Adrenal gland (tissue), 12 donors: Measurements from ENCODE around the gene VGLL4. TPM values are rescaled to one million over a fixed set of nuclear protein-coding genes. Genes with fewer than 3 reads are reported as not detected.
A peak's percentile ranks its signal among the peaks of the same experiment; 100 is the strongest.

Source experiments
- DNase-seq, 7 donors: peaks; one replicate each; pipeline ENCODE4 v3.0.0-alpha.2; 2019 to 2020
- H3K27ac ChIP-seq, 5 donors: fragments of 200-600 bp; sonication (generic) in 4 of 5; 1 replicate in 3 of 5; 2 replicates in 2 of 5; pipeline versions ENCODE4 v1.5.1 to v1.8.0; 2016 to 2020; ENCODE audit warnings: mild to moderate bottlenecking in 1 of 5
- H3K27me3 ChIP-seq: fragments of 200-600 bp; 2 replicates; pipeline ENCODE4 v1.8.0; 2021
- H3K36me3 ChIP-seq, 2 donors: fragments of 200-600 bp; replicated peaks in 1 of 2; 1 replicate in 1 of 2; 2 replicates in 1 of 2; pipeline versions ENCODE4 v1.5.1 to v1.8.0; 2018 to 2022
- H3K4me1 ChIP-seq, 2 donors: fragments of 200-600 bp; replicated peaks in 1 of 2; 1 replicate in 1 of 2; 2 replicates in 1 of 2; pipeline versions ENCODE4 v1.5.1 to v1.8.0; 2018 to 2021
- H3K4me3 ChIP-seq, 4 donors: fragments of 200-600 bp; sonication (generic) in 3 of 4; one replicate each; pipeline ENCODE4 v1.5.1; 2016 to 2018
- H3K9me3 ChIP-seq, 3 donors: fragments of 200-600 bp; sonication (generic) in 1 of 3; replicated peaks in 1 of 3; 1 replicate in 2 of 3; 2 replicates in 1 of 3; pipeline versions ENCODE4 v1.5.1 to v1.8.0; 2016 to 2021
- CTCF ChIP-seq, 6 experiments: fragments of 450-650 bp in 4 of 6; fragments of 200-600 bp in 2 of 6; sonication (generic) in 1 of 6; IDR thresholded peaks; 1 replicate in 5 of 6; 2 replicates in 1 of 6; pipeline versions ENCODE4 v1.5.1 to v1.8.0; 2016 to 2021; ENCODE audit warnings: antibody characterized with exemption in 6 of 6, mild to moderate bottlenecking in 2 of 6, moderate library complexity in 1 of 6
- POLR2A ChIP-seq, 2 donors: fragments of 450-650 bp; IDR thresholded peaks; one replicate each; pipeline ENCODE4 v1.6.1; 2017; ENCODE audit warnings: antibody characterized with exemption in 2 of 2, mild to moderate bottlenecking in 2 of 2, moderate library complexity in 1 of 2
- WGBS, 4 donors: extraction: QIAGEN DNeasy Blood & Tissue Kit in 2 of 4; methylation state at CpG; one replicate each; pipeline versions ENCODE4 v1.1.5 to v1.1.7; 2013 to 2017; 5-methylcytosine and 5-hydroxymethylcytosine counted together
- intact Hi-C, 2 donors: fragments of 100-400 bp; cut with DNase I; formaldehyde crosslinking; loops; one replicate each; pipeline versions ENCODE4 v1.14.1 to v1.15.0; 2022 to 2023
- polyA plus RNA-seq, 3 donors: library from polyadenylated mRNA; stranded (reverse); fragments of 200-250 nt in 2 of 3; fragments of 350-450 nt in 1 of 3; fragmentation: Illumina TruSeq in 1 of 3; extraction: RNeasy Lipid Tissue Mini Kit (QIAGEN cat#74804) in 1 of 3; gene quantifications; one replicate each; pipeline ENCODE4 v1.2.3, GENCODE V29; 2013 to 2014
- total RNA-seq, 9 donors: library from RNA; depleted of rRNA in 4 of 9; stranded (reverse); fragments of >200 nt in 4 of 9; fragments of 120-200 nt in 1 of 9; fragmentation: NEBNext Ultra II Directional in 1 of 9; extraction: Animal tissue kit (Norgen Biotek cat#: 25700) in 1 of 9; gene quantifications; one replicate each; pipeline versions ENCODE4 v1.1.0 to v1.2.4, GENCODE V29; 2013 to 2023
- donor health status: healthy with polysubstance abuse.
- donor health status: Bipolar disorder and iron deficiency.
- donor health status: DM: yes; HTN: yes; CAD: no.
- donor health status: DM: no; HTN: no; CAD: no.
- donor health status: DM: no; HTN: no; CAD: no.
- donor health status: DM: yes; HTN: yes; CAD: no.

VGLL4 gene
- total and polyA plus RNA-seq, 12 donors = 38.3 to 153 (median 86.4) TPM

- Histone ChIP-seq H3K27me3 (no peaks in the 10 kb centered on the region), H3K4me3 (no peak overlapping the region), H3K9me3 (no peaks in the 10 kb centered on the region), H3K27ac (peak overlapping the region in 1 of 5 donors; percentile 3), H3K36me3 (no peaks in the 10 kb centered on the region), H3K4me1 (peaks cover 25 to 45% of the 10 kb centered on the region in 2 donors)
- no peak for DNase-seq
- no peak for TF ChIP-seq POLR2A (IDR thresholded peaks at IDR 0.05)
- TF ChIP-seq CTCF (IDR thresholded peaks at IDR 0.05) = no peak
- intact Hi-C loops = no loop called here
- 79 to 93% (median 89%) methylated on average over 8 of the region's 8 CpGs for WGBS, 4 donors
Observed at GRCh38 chr3:11613319-11613718, 30.4 kb downstream of the VGLL4 start.

- Histone ChIP-seq H3K4me1 (peaks cover 30 to 51% of the 10 kb centered on the region in 2 donors), H3K36me3 (no peaks in the 10 kb centered on the region), H3K27me3 (no peaks in the 10 kb centered on the region), H3K4me3 (no peak overlapping the region), H3K27ac (peak overlapping the region in 1 of 5 donors; percentile 23), H3K9me3 (no peaks in the 10 kb centered on the region)
- intact Hi-C loops = no loop called here
- no peak for DNase-seq
- 69 to 81% (median 76%) methylated on average over 9 of the region's 9 CpGs for WGBS, 4 donors
- TF ChIP-seq CTCF (IDR thresholded peaks at IDR 0.05) (no peak), POLR2A (IDR thresholded peaks at IDR 0.05) (no peak)
Observed at GRCh38 chr3:11612515-11613188, 31.1 kb downstream of the VGLL4 start.

- no peak for TF ChIP-seq POLR2A (IDR thresholded peaks at IDR 0.05)
- TF ChIP-seq CTCF (IDR thresholded peaks at IDR 0.05) = no peak
- 78 to 87% (median 82%) methylated on average over 8 to 9 of the region's 9 CpGs for WGBS, 4 donors
Observed at GRCh38 chr3:11611341-11611799, 32.3 kb downstream of the VGLL4 start.

GRCh38 chr3:11610700-11611275 is 32.9 kb downstream of the VGLL4 start:
- no peak for DNase-seq
- WGBS, 4 donors = 56 to 68% (median 58%) methylated on average over 8 of the region's 8 CpGs
- Histone ChIP-seq H3K4me3 (no peak overlapping the region), H3K36me3 (no peaks in the 10 kb centered on the region), H3K27me3 (no peaks in the 10 kb centered on the region), H3K4me1 (peaks cover 29 to 62% of the 10 kb centered on the region in 2 donors), H3K27ac (peak overlapping the region in 2 of 5 donors; percentile 2 to 18), H3K9me3 (no peaks in the 10 kb centered on the region)
- intact Hi-C loops = no loop called here
- no peak for TF ChIP-seq CTCF (IDR thresholded peaks at IDR 0.05)
- TF ChIP-seq POLR2A (IDR thresholded peaks at IDR 0.05) = no peak

More at GRCh38 chr3:11611341-11611799, 32.3 kb downstream of the VGLL4 start:
- no peaks in the 10 kb centered on the region for H3K9me3 ChIP-seq
- DNase-seq = no peak
- peak overlapping the region in 1 of 5 donors; percentile 2 for H3K27ac ChIP-seq
- H3K36me3 ChIP-seq = no peaks in the 10 kb centered on the region
- H3K4me3 ChIP-seq = no peak overlapping the region
- peaks cover 29 to 59% of the 10 kb centered on the region in 2 donors for H3K4me1 ChIP-seq
- intact Hi-C loops = no loop called here
- no peaks in the 10 kb centered on the region for H3K27me3 ChIP-seq
